Stimulated activated CD8-positive, alpha-beta memory T cell treated with anti-CD3 and anti-CD28 coated beads, Interleukin-12 subunit alpha, Interleukin-12 subunit beta, amount 100 ng/mL, for 24 hours (primary cell): Measurements from ENCODE around the gene KIF1B.
"Not testable (repeated sequence)": the region's sequence is repeated elsewhere in the genome, so short reads cannot be mapped to it uniquely, and the experiment has no call there.

Experiments used
- DNase-seq: peaks from one replicate; pipeline ENCODE4 v3.0.0-alpha.2; 2020; ENCODE audit errors: extremely low read depth

KIF1B gene

GRCh38 chr1:10387677-10388386, 177.5 kb downstream of the KIF1B start:
- DNase-seq, result no peak

GRCh38 chr1:10388387-10388715, 178.0 kb downstream of the KIF1B start:
- no peak for DNase-seq

DNA sequence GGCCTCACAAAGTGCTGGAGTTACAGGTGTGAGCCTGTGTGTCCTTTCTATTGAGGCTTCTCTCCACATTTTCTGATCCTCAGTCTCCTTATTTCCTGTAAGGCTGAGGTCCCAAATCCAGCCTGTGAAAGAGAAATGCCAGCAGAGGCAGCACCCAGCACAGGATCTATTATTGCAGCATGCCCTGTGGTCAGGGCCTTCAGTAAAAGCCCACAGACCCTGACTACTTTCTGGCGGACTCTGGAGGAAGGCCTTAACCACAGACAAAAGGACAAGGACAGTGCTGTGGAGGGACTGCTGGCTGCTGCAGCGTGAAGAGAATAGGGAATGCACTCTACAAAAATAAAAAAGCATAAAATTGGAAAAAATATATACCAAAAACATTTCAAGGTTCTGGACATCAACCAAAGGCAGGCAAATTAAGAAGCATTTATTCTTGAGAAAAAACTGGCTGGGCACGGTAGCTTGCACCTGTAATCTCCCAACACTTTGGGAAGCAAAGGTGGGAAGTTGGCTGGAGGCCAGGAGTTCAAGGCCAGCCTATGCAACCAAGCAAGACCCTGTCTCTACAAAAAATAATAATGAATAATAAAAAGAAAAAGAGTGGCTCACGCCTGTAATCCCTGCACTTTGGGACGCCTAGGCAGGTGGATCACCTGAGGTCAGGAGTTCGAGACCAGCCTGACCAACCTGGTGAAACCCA, 179.1 kb downstream of the KIF1B start:
- no peak for DNase-seq

- no peak for DNase-seq
Observed at GRCh38 chr1:10396870-10397269, 186.5 kb downstream of the KIF1B start.

GRCh38 chr1:10398278-10398733, 187.9 kb downstream of the KIF1B start:
- no peak for DNase-seq

DNA sequence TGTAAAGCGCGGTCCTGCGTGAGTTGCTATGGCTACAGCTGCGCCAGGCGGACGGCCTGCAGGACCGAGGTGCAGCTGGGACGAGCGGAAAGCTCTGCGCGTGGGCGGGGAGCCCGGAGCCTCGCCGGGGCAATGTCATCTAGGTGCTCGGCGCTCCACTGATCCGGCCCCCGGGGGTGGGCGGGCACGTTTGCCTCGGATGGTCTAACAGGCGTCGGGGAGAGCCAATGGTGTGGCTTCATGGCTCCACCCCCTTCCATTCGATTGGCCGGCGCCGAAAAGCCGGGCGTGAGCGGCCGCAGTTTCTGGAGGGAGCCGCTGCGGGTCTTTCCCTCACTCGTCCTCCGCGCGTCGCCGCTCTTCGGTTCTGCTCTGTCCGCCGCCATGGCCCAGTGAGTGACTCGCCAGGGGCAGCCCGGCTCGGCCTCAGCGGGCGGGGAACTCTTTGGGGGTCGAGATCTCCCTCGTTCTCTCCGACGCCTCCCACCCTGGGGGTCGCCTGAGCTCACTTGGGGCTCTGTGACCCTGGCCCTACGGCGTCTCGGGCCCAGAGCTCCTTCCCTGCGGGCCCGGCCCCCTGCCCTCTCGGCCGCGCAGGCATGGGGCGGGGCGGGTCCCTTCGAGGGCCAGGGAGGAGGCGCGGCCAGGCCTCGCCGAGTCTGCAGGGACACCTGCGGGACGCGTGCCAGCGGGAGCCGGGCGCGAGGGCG, 188.5 kb downstream of the KIF1B start, which contains the start of gene PGD:
PGD (plus strand) TSS at position 331 of the 710 bp plus-strand sequence; CDS start at position 385, 54 bp downstream.
- peak; percentile 96 for DNase-seq

DNA sequence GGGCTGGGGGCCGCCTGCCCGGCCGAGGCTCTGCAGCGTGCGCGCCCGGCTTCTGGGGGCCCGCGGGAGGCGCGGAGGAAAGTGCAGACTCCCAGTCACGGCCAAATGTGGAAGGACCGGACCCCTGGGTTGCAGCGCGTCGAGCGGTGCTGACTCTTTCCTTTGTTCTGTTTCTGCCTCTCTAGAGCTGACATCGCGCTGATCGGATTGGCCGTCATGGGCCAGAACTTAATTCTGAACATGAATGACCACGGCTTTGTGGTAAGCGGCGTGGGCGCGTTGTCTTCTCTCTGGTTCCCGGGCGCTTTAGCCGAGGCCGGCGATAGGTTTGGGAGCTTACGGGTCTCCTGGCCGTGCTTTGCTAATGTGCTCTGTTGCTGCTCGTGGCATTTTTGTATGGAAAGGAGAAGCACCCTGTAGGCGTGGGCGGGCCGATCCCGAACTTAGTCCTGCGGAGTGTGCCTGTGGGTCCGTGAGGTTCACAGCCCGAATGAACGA, 189.1 kb downstream of the KIF1B start:
- no peak for DNase-seq

- DNase-seq, result no peak
Observed at GRCh38 chr1:10400013-10400412, 189.6 kb downstream of the KIF1B start.

- DNase-seq, result no peak
Observed at GRCh38 chr1:10401281-10401680, 190.9 kb downstream of the KIF1B start.

DNA sequence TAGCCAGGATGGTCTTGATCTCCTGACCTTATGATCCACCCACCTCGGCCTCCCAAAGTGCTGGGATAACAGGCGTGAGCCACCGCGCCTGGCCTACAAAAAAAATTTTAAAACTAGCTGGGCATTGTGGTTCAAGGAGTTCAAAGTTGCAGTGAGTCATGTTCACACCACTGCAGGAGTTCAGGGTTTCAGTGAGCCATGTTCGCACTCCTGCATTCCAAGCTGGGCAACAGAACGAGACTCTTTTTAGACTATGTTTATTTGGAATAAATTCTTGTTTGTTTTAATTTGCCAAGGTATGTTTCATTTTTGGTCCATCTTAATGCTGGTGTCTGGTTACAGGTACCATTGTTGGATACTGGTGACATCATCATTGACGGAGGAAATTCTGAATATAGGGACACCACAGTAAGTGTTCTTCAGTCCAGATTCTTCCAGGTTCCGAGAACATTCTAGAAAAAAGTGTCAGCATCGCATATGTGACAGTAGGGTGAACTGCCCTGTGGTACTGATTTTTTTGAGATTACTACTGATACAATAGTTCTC, 192.4 kb downstream of the KIF1B start:
- no peak for DNase-seq

- no peak for DNase-seq
Observed at GRCh38 chr1:10407201-10407600, 196.8 kb downstream of the KIF1B start.

DNA sequence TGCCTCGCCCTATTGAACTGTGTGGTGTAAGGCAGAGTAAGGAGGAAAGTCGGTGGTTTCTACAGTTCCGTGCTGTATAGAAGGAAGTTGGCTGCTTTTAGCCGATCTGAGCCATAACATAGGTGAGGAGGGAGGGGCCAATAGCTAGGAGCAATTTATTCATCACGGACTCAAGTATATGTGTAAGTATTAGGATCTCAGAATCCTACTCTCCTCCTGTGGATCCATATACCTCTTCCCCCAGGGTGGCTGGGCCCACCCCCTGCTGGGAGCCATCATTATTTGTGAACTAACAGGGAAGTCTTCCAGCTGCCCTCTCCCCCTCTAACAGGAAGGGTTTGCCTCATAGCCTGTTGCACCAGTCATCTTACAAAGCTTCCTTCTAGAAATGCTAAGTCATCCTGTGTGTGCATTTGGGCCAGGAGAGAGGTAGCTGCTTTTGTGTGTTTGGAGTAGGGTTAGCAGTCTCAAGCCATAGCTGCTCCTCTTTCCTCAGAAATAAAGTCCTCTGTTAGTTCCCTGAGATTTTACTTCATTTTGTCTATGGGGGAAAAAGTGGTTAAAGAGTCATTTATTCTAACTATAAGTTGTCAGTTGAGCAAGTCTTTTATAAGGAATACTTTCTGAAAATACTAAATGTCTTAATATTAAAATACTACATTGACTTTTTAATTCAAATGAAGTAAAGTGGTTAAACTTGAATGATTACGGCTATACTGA, 205.0 kb downstream of the KIF1B start:
- no peak for DNase-seq

- DNase-seq, result not testable (repeated sequence)
Observed at GRCh38 chr1:10415967-10416366, 205.6 kb downstream of the KIF1B start.

- not testable (repeated sequence) for DNase-seq
Observed at GRCh38 chr1:10418741-10419140, 208.4 kb downstream of the KIF1B start.

DNA sequence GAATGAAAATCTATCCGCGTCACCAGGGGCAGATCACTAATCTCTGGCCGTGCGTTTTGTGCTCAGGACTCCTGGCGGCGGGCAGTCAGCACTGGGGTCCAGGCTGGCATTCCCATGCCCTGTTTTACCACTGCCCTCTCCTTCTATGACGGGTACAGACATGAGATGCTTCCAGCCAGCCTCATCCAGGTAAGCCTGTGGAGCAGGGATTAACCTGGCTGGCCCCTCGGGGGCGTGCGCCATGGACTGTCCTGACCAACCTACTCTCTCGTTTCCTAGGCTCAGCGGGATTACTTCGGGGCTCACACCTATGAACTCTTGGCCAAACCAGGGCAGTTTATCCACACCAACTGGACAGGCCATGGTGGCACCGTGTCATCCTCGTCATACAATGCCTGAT, 209.0 kb downstream of the KIF1B start:
- no peak for DNase-seq

DNA sequence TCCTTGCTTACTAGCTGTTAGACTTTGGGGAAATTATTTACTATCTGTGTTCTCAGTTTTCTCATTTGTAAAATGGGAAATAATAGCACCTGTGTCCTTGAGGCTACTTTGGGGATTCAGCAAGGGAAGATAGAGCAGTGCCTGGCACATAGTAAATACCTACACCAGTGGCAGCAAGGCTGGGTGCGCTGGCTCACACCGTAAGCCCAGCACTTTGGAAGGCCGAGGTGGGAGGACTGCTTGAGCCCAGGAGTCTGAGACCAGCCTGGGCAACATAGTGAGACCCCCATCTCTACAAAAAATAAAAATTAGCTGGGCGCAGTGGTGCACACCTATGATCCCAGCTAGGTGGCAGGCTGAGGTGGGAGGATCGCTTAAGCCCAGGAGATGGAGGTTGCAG, 211.3 kb downstream of the KIF1B start:
- DNase-seq, result no peak

DNA sequence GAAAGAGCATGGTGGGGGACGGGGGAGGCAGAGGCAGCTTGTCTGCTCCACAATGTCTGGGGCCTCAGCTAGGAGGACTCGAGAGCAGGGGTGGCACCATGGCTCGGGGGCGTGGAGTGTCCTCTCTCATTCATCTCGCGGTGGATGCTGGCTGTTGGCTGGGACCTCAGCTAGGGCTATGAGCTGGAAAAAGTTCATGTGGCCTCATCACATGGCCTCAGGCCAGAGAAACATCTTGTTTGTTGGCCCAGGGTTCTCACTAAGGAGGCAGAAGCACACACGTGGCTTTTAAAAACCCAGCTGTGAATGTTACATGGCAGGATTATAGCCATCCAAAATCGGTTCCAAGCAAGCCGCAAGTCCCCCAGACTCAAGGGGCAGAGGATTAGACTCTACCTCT, 213.7 kb downstream of the KIF1B start:
- DNase-seq, result no peak

- DNase-seq, result no peak
Observed at GRCh38 chr1:10424651-10425050, 214.3 kb downstream of the KIF1B start.

DNA sequence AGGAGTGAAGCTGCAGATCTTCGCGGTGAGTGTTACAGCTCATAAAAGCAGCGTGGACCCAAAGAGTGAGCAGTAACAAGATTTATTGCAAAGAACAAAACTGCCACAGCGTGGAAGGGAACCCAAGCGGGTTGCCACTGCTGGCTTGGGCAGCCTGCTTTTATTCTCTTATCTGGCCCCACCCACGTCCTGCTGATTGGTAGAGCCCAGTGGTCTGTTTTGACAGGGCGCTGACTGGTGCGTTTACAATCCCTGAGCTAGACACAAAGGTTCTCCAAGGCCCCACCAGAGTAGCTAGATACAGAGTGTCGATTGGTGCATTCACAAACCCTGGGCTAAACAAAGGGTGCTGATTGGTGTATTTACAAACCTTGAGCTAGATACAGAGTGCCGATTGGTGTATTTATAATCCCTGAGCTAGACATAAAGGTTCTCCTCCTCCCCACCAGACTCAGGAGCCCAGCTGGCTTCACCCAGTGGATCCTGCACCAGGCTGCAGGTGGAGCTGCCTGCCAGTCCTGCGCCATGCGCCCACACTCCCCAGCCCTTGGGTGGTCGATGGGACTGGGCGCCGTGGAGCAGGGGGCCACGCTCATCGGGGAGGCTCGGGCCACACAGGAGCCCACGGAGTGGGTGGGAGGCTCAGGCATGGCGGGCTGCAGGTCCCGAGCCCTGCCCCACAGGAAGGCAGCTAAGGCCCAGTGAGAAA, 215.6 kb downstream of the KIF1B start:
- DNase-seq, result not testable (repeated sequence)

DNA sequence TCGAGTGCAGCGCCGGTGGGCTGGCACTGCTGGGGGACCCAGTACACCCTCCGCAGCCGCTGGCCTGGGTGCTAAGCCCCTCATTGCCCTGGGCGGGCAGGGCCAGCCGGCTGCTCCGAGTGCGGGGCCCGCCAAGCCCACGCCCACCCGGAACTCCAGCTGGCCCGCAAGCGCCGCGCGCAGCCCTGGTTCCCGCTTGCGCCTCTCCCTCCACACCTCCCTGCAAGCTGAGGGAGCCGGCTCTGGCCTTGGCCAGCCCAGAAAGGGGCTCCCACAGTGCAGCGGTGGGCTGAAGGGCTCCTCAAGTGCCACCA, 216.1 kb downstream of the KIF1B start:
- not testable (repeated sequence) for DNase-seq

- DNase-seq, result no peak
Observed at GRCh38 chr1:10428984-10429383, 218.6 kb downstream of the KIF1B start.
